Activated naive CD4-positive, alpha-beta T cell treated with anti-CD3 and anti-CD28 coated beads, Interleukin-2, amount 10 ng/mL, durations not matched to agents 7 days and 5 days (primary cell): Measurements from ENCODE around the gene RNF208.
A peak's percentile ranks its signal among the peaks of the same experiment; 100 is the strongest.
"Not testable (repeated sequence)": the region's sequence is repeated elsewhere in the genome, so short reads cannot be mapped to it uniquely, and the experiment has no call there.

Experiments used
- CTCF ChIA-PET: fragments of 350-600 bp; sonication (Branson Sonifier 250); formaldehyde crosslinking; loops from one replicate; lab custom pipeline; 2021; ENCODE audit warnings: antibody characterized with exemption; lab: Charles Lee
- DNase-seq: peaks from one replicate; pipeline ENCODE4 v3.0.0-alpha.2; 2020
- H3K27ac Mint-ChIP-seq: one replicate; pipeline ENCODE4 v1.8.0; 2021; ENCODE audit warnings: mild to moderate bottlenecking, moderate library complexity, mixed read lengths
- H3K27me3 Mint-ChIP-seq: one replicate; pipeline ENCODE4 v1.8.0; 2021; ENCODE audit warnings: mild to moderate bottlenecking, mixed read lengths
- H3K36me3 Mint-ChIP-seq: one replicate; pipeline ENCODE4 v1.8.0; 2021; ENCODE audit warnings: mixed read lengths
- H3K4me1 Mint-ChIP-seq: one replicate; pipeline ENCODE4 v1.8.0; 2021; ENCODE audit warnings: mixed read lengths
- H3K4me3 Mint-ChIP-seq: one replicate; pipeline ENCODE4 v1.8.0; 2021; ENCODE audit warnings: mild to moderate bottlenecking, moderate library complexity, mixed read lengths
- H3K9me3 Mint-ChIP-seq: one replicate; pipeline ENCODE4 v1.8.0; 2021; ENCODE audit warnings: mixed read lengths

The RNF208 gene

DNA sequence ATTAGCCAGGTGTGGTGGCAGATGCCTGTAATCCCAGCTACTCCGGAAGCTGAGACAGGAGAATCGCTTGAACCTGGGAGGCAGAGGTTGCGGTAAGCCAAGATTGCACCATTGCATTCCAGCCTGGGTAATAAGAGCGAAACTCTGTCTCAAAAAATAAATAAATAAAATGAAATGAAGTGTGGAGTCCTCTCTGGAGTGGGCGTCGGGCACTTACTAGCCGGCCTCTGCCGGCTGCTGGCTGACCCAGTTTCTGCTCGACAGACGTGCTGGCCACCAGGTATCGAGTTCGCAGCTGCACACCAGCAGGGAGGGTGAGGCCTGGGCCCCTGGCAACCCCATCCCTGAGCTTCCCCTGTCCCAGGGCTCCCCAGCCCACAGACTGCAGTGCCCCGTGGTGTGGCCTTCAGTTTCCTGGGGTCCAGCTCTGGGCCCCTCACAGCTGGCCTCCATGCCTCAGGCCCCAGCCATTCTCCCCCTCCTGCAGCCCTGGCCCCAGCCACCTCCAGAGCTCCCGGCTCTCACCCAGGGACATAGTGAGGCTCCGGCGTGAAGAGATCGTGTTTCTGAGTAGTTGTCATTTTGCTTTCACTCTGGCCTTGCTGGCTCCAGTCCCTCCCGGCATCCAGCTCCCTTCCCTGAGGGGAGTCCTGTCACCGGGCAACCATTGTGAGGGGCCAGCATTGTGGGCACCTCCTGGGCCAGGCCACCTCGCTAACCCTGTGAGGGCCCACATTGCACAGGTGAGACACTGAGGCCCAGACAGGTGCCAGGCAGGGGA, 25.3 kb upstream of the RNF208 start:
- no peak for DNase-seq
- CTCF ChIA-PET: interaction anchor here (0.9 to 1.9 kb wide), 2 partner anchors 9 to 11 kb away, joined by 3 to 5 read pairs; no protein-coding TSS in a partner anchor
- Mint-ChIP-seq H3K9me3 (no peaks in the 10 kb centered on the region), H3K4me3 (no peak overlapping the region), H3K4me1 (peaks cover 14% of the 10 kb centered on the region), H3K27me3 (peaks cover 14% of the 10 kb centered on the region), H3K36me3 (peaks cover 15% of the 10 kb centered on the region), H3K27ac (no peak overlapping the region)

DNA sequence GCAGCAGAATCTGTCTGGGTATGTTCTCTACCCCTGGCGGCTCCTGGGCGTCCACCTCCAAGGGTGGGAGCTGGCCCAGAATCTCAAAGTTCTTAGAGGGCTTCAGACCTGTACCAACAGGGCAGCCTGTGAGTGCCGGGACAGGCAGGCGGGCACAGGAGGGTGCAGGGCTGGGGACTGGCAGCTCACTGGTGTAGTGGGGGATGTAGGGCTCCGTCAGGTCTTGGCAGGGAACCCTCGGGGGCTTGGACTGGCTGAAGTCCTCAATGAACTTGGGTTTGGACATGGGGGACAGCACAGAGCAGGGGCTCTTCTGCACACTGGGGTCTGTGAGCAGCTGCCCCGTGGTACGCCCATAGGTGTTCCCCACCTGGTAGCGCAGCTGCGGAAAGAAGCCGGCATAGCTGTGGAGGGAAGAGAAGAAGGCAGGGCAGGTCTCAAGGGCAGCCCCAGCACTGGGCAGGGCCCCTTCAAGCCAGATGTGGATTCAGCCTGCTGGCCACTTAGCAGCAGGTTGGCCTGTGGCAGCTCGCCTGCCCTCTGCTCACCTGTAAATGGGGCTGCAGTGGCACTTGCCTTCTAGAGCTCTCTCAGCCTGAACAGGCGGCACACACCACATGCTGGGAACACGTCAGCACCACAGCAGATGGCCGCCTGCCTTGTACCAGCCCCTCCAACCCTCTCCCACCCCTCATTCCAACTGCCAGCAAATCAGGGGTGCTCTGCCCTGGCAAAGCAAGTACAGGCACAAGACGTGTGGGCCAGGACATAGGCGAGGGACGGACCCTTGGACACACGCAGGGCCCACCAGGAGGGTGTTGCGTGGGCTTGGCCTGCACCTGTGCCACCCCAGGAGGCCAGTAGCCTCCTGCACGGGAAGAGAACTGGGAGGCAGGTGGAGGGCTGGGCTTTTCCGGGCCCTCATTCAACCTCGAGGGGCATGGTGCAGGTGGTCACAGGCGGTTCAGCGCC, 23.7 kb upstream of the RNF208 start:
- no peaks in the 10 kb centered on the region for H3K9me3 Mint-ChIP-seq
- no peak overlapping the region for H3K27ac Mint-ChIP-seq
- H3K36me3 Mint-ChIP-seq: peaks cover 23% of the 10 kb centered on the region
- H3K4me1 Mint-ChIP-seq: peaks cover 20% of the 10 kb centered on the region
- no peak for DNase-seq
- no peak overlapping the region for H3K4me3 Mint-ChIP-seq
- peaks cover 18% of the 10 kb centered on the region for H3K27me3 Mint-ChIP-seq
- CTCF ChIA-PET: interaction anchor here (0.9 to 1.9 kb wide), 2 partner anchors 9 to 13 kb away, joined by 3 to 5 read pairs; no protein-coding TSS in a partner anchor

DNA sequence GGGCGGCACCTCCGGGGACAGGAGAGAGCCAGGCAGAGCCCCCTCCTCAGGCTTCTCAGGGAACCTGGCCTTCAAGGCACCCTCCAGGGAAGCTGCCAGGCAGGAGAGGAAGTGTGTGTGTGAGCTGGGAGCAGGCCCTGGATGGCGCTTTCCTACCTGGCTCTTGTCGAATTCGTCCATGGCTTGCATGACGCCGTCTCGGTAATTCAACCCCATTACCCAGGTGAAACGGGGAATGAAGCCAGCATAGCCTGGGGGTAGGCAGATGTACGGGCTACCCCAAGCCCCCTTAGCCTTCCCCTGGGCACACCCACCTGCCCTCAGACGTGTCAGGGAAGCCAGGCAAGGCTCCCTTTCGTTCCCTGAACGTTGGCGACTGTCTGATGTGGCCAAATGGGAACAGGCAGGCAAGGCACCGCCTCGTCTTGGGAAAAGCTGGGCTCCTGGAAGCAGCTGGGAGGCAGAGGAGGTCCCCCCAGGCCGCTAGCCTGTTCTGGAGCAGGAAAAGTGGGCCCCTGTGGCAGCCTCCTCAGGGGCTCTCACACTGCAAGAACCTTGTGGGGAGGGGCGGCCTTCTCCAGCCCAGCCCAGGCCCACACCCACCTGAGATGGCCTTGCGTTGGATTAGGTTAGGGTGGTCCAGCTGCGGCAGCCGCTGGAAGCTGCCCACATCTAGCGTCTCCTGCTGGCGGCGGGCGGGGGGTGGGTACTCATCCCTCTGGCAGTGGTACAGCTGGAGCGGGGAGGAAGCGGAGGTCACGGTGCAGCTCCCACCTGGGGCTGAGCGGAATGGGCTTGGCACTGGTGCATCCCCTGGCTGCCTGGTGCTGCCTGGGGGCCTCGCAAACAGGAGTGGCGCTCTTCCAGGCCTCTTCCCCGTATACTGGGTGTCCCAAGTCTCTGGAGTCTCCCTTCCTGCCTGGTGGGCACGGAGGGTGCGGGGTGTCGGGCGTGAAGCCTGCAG, 22.7 kb upstream of the RNF208 start:
- H3K27ac Mint-ChIP-seq: no peak overlapping the region
- peaks cover 22% of the 10 kb centered on the region for H3K4me1 Mint-ChIP-seq
- H3K9me3 Mint-ChIP-seq: no peaks in the 10 kb centered on the region
- CTCF ChIA-PET: interaction anchor here (0.9 kb wide), 1 partner anchor 14 kb away, joined by 3 read pairs; no protein-coding TSS in a partner anchor
- H3K36me3 Mint-ChIP-seq: peaks cover 23% of the 10 kb centered on the region
- no peak overlapping the region for H3K4me3 Mint-ChIP-seq
- no peak for DNase-seq
- H3K27me3 Mint-ChIP-seq: peaks cover 13% of the 10 kb centered on the region

DNA sequence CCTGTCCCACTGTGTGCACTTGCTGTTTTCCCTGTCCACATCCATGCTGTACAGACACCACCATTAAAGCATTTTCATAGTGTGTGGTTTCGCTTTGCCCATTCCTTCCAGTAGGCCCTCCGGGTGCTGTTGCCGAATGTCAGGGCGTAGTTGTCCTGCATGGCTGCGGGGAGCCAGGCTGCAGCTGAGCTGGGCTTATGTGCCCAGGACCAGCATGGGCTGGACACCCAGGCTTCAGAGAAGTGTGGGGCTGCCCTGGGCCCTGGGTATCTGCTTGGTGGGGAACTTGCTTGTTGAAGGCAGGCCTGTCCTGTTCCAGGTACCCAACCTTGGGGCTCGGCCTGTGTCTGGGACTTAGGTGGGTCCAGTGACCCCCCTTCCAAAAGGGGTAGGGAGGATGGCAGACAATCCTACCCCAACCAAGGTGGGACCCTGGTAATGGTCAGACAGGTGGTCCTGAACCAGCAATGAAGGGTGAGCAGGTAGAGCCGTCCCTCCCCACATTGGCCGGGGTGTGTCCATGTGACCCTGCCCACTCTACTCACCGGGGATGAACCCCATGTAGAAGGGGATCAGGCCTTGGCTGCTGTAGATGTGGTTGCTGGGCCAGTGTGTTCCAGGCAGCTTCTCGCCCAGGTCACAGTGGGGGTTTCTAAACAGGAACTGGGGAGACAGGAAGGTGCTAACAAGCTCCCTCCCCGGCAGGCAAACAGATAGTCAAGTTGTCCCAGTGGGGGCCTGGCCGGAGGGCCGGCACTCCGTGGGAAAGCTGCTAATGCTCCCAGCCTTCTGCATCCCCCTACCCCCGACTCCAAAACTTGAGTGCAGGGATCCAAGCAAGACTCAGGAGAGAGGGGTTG, 21.8 kb upstream of the RNF208 start:
- Mint-ChIP-seq H3K4me1 (peaks cover 29% of the 10 kb centered on the region), H3K27me3 (peaks cover 7% of the 10 kb centered on the region), H3K4me3 (peak overlapping the region; percentile 31), H3K36me3 (peaks cover 23% of the 10 kb centered on the region), H3K27ac (peak overlapping the region; percentile 37), H3K9me3 (no peaks in the 10 kb centered on the region)
- DNase-seq: no peak
- CTCF ChIA-PET: no interaction called here

DNA sequence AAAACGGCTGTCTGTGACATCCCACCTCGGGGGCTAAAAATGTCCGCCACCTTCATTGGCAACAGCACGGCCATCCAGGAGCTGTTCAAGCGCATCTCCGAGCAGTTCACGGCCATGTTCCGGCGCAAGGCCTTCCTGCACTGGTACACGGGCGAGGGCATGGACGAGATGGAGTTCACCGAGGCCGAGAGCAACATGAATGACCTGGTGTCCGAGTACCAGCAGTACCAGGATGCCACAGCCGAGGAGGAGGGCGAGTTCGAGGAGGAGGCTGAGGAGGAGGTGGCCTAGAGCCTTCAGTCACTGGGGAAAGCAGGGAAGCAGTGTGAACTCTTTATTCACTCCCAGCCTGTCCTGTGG, 21.2 kb upstream of the RNF208 start:
- H3K27me3 Mint-ChIP-seq, DNase-seq, CTCF ChIA-PET, H3K9me3 Mint-ChIP-seq: not testable (repeated sequence)
- peak overlapping the region; percentile 31 for H3K4me3 Mint-ChIP-seq
- H3K27ac Mint-ChIP-seq: peak overlapping the region; percentile 55
- peaks cover 23% of the 10 kb centered on the region for H3K36me3 Mint-ChIP-seq
- peaks cover 33% of the 10 kb centered on the region for H3K4me1 Mint-ChIP-seq

- Mint-ChIP-seq H3K4me3 (peak overlapping the region; percentile 85), H3K36me3 (peaks cover 23% of the 10 kb centered on the region), H3K27ac (peak overlapping the region; percentile 84), H3K4me1 (peaks cover 35% of the 10 kb centered on the region), H3K9me3 (no peaks in the 10 kb centered on the region), H3K27me3 (peaks cover 4% of the 10 kb centered on the region)
- DNase-seq: no peak
- CTCF ChIA-PET: interaction anchor here (0.8 kb wide), 1 partner anchor 12 kb away, joined by 4 read pairs; no protein-coding TSS in a partner anchor
Observed at GRCh38 chr9:137242269-137243203, 20.5 kb upstream of the RNF208 start.

GRCh38 chr9:137241490-137242268, 19.6 kb upstream of the RNF208 start:
- peak; percentile 75 for DNase-seq

DNA sequence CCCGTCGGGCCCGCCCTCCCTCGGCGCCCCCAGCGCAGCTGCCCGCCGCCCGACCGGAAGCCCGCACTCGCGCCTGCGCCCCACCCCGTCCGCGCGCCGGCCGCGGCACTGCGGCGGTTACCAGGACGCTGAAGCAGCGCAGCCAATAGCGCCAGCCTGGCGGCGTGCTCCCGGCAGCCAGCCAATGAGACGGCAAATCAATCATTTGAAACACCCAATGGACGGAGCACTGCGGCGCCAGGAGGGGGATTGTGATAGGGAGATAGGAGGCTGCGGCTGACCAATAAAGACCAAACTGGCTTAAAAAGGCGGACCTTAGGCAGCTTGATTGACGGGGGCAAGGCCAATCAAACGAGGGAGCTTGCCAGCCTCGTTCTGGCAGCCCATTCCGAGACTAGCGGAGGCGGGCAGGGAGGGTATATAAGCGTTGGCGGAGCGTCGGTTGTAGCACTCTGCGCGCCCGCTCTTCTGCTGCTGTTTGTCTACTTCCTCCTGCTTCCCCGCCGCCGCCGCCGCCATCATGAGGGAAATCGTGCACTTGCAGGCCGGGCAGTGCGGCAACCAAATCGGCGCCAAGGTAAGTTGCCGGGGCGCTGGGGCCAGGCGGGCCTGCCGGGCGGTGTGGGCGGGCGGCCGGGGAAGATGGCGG, 18.9 kb upstream of the RNF208 start, which contains the start of gene TUBB4B:
Gene TUBB4B (plus strand): TSS at position 447 of the 649 bp plus-strand sequence. CDS start 74 bp downstream, at position 521.
- peaks cover 39% of the 10 kb centered on the region for H3K4me1 Mint-ChIP-seq
- H3K27me3 Mint-ChIP-seq: peaks cover 4% of the 10 kb centered on the region
- peak within 1 kb of the TSS; percentile 92 for H3K27ac Mint-ChIP-seq
- H3K36me3 Mint-ChIP-seq: peaks cover 23% of the 10 kb centered on the region
- peak within 1 kb of the TSS; percentile 85 for H3K4me3 Mint-ChIP-seq
- CTCF ChIA-PET: interaction anchor here (0.6 to 1.8 kb wide), 6 partner anchors 14 to 514 kb away, joined by 3 to 8 read pairs (median 3); partner anchors contain the start of genes NELFB and RNF224
- no peaks in the 10 kb centered on the region for H3K9me3 Mint-ChIP-seq
- peak; percentile 98 for DNase-seq

More at GRCh38 chr9:137241490-137242268, 19.6 kb upstream of the RNF208 start:
- Mint-ChIP-seq H3K27ac (peak overlapping the region; percentile 84), H3K4me3 (peak overlapping the region; percentile 85), H3K9me3 (no peaks in the 10 kb centered on the region), H3K4me1 (peaks cover 38% of the 10 kb centered on the region), H3K36me3 (peaks cover 23% of the 10 kb centered on the region), H3K27me3 (peaks cover 4% of the 10 kb centered on the region)
- CTCF ChIA-PET: interaction anchor here (1.8 kb wide), 1 partner anchor 52 kb away, joined by 5 read pairs; no protein-coding TSS in a partner anchor

GRCh38 chr9:137240318-137240840, 18.3 kb upstream of the RNF208 start:
- H3K4me1 Mint-ChIP-seq: peaks cover 39% of the 10 kb centered on the region
- peak; percentile 81 for DNase-seq
- H3K27ac Mint-ChIP-seq: peak overlapping the region; percentile 78
- H3K27me3 Mint-ChIP-seq: peaks cover 5% of the 10 kb centered on the region
- CTCF ChIA-PET: interaction anchor here (0.6 to 1.8 kb wide), 6 partner anchors 13 to 513 kb away, joined by 3 to 8 read pairs (median 3); partner anchors contain the start of genes NELFB and RNF224
- no peaks in the 10 kb centered on the region for H3K9me3 Mint-ChIP-seq
- peak overlapping the region; percentile 73 for H3K4me3 Mint-ChIP-seq
- peaks cover 23% of the 10 kb centered on the region for H3K36me3 Mint-ChIP-seq

DNA sequence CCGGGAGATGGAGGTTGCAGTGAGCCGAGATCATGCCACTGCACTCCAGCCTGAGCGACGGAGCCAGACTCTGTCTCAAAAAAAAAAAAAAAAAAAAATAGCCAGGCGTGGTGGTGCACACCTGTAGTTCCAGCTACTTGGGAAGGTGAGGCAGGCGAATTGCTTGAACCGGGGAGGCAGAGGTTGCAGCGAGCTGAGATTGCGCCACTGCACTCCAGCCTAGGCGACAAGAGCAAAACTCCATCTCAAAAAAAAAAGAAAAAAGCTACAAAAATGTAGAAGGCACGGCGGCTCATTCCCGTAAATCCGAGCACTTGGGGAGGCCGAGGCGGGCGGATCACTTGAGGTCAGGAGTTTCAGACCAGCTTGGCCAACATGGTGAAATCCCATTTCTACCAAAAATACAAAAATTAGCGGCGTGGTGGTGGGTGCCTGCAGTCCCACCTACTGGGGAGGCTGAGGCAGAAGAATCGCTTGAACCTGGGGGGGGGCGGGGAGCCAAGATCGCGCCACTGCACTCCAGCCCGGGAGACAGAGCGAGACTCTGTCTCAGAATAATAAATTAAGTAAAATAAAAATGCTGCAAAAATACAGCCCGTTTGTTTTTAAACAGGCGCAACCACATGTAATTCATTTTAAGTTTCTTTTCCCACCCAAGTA, 17.6 kb upstream of the RNF208 start:
- H3K9me3 Mint-ChIP-seq, DNase-seq: not testable (repeated sequence)
- Mint-ChIP-seq H3K27ac (peak overlapping the region; percentile 78), H3K27me3 (peaks cover 12% of the 10 kb centered on the region), H3K4me3 (peak overlapping the region; percentile 73), H3K4me1 (peaks cover 39% of the 10 kb centered on the region), H3K36me3 (peaks cover 23% of the 10 kb centered on the region)
- CTCF ChIA-PET: interaction anchor here (1.0 to 1.8 kb wide), 3 partner anchors 13 to 50 kb away, joined by 3 to 8 read pairs (median 5); partner anchors contain the start of genes NELFB and RNF224
